Neuronal stem cell (in vitro differentiated cells): ENCODE measurements around the gene PRM3.

Experiments
- DNase-seq: peaks from one replicate; pipeline ENCODE4 v3.0.0-alpha.2; 2013; ENCODE audit warnings: low spot score
- H2AFZ ChIP-seq: one replicate; pipeline ENCODE4 v1.6.1; 2013; ENCODE audit warnings: mild to moderate bottlenecking, low read length, inconsistent platforms
- H2AK5ac ChIP-seq: 2 replicates; pipeline ENCODE4 v1.6.1; 2013; ENCODE audit warnings: low read depth, mild to moderate bottlenecking, inconsistent platforms, low read length, moderate library complexity, mixed read lengths
- H2BK120ac ChIP-seq: 2 replicates; pipeline ENCODE4 v1.6.1; 2013; ENCODE audit warnings: low read depth, mild to moderate bottlenecking, inconsistent platforms, low read length, moderate library complexity, mixed read lengths
- H2BK12ac ChIP-seq: one replicate; pipeline ENCODE4 v1.6.1; 2013; ENCODE audit warnings: low read length, inconsistent platforms
- H2BK15ac ChIP-seq: 2 replicates; pipeline ENCODE4 v1.6.1; 2013; ENCODE audit warnings: mild to moderate bottlenecking, low read length, inconsistent platforms, mixed read lengths
- H2BK5ac ChIP-seq: one replicate; pipeline ENCODE4 v1.6.1; 2013; ENCODE audit warnings: inconsistent platforms, mild to moderate bottlenecking, low read length, moderate library complexity
- H3K14ac ChIP-seq: one replicate; pipeline ENCODE4 v1.6.1; 2013; ENCODE audit warnings: low read length, inconsistent platforms
- H3K18ac ChIP-seq: 2 replicates; pipeline ENCODE4 v1.6.1; 2013; ENCODE audit warnings: low read length, inconsistent platforms
- H3K23ac ChIP-seq: 2 replicates; pipeline ENCODE4 v1.6.1; 2013; ENCODE audit warnings: low read depth, mild to moderate bottlenecking, mixed read lengths, low read length, inconsistent platforms; ENCODE audit not compliant: poor library complexity
- H3K27ac ChIP-seq: replicated peaks from 3 replicates; pipeline ENCODE4 v1.5.1; 2013; ENCODE audit warnings: low read length, inconsistent platforms
- H3K27me3 ChIP-seq, 3 experiments: 2 replicates each; pipeline ENCODE4 v1.6.1; 2013; ENCODE audit warnings: low read length in 3 of 3, mild to moderate bottlenecking in 2 of 3, inconsistent platforms in 1 of 3, low read depth in 1 of 3, mixed read lengths in 1 of 3, moderate library complexity in 1 of 3; ENCODE audit not compliant: control insufficient read depth in 3 of 3, insufficient read depth in 3 of 3
- H3K36me3 ChIP-seq, 2 donors: replicated peaks in 1 of 2; 2 replicates each; pipeline ENCODE4 v1.6.1; 2013; ENCODE audit warnings: low read length in 2 of 2; ENCODE audit not compliant: control insufficient read depth in 2 of 2, insufficient read depth in 2 of 2
- H3K4ac ChIP-seq: 2 replicates; pipeline ENCODE4 v1.6.1; 2013; ENCODE audit warnings: inconsistent platforms, mild to moderate bottlenecking, low read length, moderate library complexity
- H3K4me1 ChIP-seq, 2 donors: 1 replicate in 1 of 2; 2 replicates in 1 of 2; pipeline ENCODE4 v1.6.1; 2013; ENCODE audit warnings: low read length in 2 of 2, low read depth in 1 of 2; ENCODE audit not compliant: control insufficient read depth in 2 of 2, insufficient read depth in 1 of 2
- H3K4me2 ChIP-seq: one replicate; pipeline ENCODE4 v1.6.1; 2013; ENCODE audit warnings: mild to moderate bottlenecking, low read length, inconsistent platforms; ENCODE audit not compliant: insufficient read depth, poor library complexity, severe bottlenecking
- H3K4me3 ChIP-seq, 2 donors: 2 replicates each; pipeline ENCODE4 v1.5.1; 2013; ENCODE audit warnings: low read length in 2 of 2, mild to moderate bottlenecking in 2 of 2, inconsistent platforms in 1 of 2, moderate library complexity in 1 of 2
- H3K79me1 ChIP-seq: one replicate; pipeline ENCODE4 v1.6.1; 2013; ENCODE audit warnings: low read depth, mild to moderate bottlenecking, inconsistent platforms, low read length, moderate library complexity
- H3K9ac ChIP-seq: one replicate; pipeline ENCODE4 v1.6.1; 2013; ENCODE audit warnings: mild to moderate bottlenecking, low read depth, low read length, inconsistent platforms; ENCODE audit not compliant: poor library complexity
- H3K9me3 ChIP-seq, 2 donors: replicated peaks in 1 of 2; 2 replicates each; pipeline versions ENCODE3 to v1.6.1; 2013; ENCODE audit warnings: low read length in 2 of 2, mild to moderate bottlenecking in 2 of 2, inconsistent platforms in 1 of 2, low read depth in 1 of 2, mixed read lengths in 1 of 2, moderate library complexity in 1 of 2; ENCODE audit not compliant: control insufficient read depth in 2 of 2, insufficient read depth in 1 of 2
- H4K8ac ChIP-seq: one replicate; pipeline ENCODE4 v1.6.1; 2013; ENCODE audit warnings: low read depth, mild to moderate bottlenecking, inconsistent platforms, low read length, moderate library complexity
- H4K91ac ChIP-seq: one replicate; pipeline ENCODE4 v1.6.1; 2013; ENCODE audit warnings: low read length, low read depth, mild to moderate bottlenecking, inconsistent platforms; ENCODE audit not compliant: poor library complexity
- WGBS, 2 donors: extraction: QIAGEN DNeasy Blood & Tissue Kit; methylation state at CpG; one replicate each; pipeline ENCODE4 v1.1.7; 2013; ENCODE audit warnings: missing lambda C conversion rate in 2 of 2, mixed read lengths in 1 of 2; ENCODE audit not compliant: insufficient read length in 2 of 2, insufficient replicate concordance in 1 of 2; ENCODE audit errors: extremely low coverage in 2 of 2; 5-methylcytosine and 5-hydroxymethylcytosine counted together

Gene PRM3

DNA sequence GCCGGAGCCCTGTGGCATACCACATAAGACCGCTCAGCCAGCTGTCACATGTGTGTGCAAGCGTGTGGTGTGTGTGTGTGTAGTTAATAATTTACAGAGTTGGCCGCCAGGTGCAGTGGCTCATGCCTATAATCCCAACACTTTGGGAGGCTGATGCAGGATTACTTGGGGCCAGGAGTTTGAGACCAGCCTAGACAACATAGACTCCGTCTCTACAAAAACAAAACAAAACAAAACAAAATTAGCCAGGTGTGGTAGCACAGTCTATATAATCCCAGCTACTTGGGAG, 37.8 kb downstream of the PRM3 start:
- H3K27ac ChIP-seq = no peak overlapping the region
- no peak overlapping the region for H2AFZ ChIP-seq
- no peak overlapping the region for H3K4ac ChIP-seq
- H3K4me3 ChIP-seq = no peak overlapping the region
- DNase-seq = no peak
- H3K4me2 ChIP-seq = no peak overlapping the region
- H2AK5ac ChIP-seq = no peak overlapping the region
- H4K8ac ChIP-seq = no peak overlapping the region
- H2BK5ac ChIP-seq = no peak overlapping the region
- H3K9me3 ChIP-seq = no peaks in the 10 kb centered on the region
- no CpG with 5 or more reads among the region's 5 CpGs for WGBS, 2 donors
- H3K14ac ChIP-seq = no peak overlapping the region
- no peak overlapping the region for H2BK120ac ChIP-seq
- no peak overlapping the region for H4K91ac ChIP-seq
- no peaks in the 10 kb centered on the region for H3K79me1 ChIP-seq
- H3K4me1 ChIP-seq = peaks cover 2 to 5% of the 10 kb centered on the region in 2 donors
- no peak overlapping the region for H2BK15ac ChIP-seq
- H3K9ac ChIP-seq = no peak overlapping the region
- H3K27me3 ChIP-seq = peaks cover 0 to 2% (median 0%) of the 10 kb centered on the region in 3 experiments
- H3K18ac ChIP-seq = no peak overlapping the region
- no peak overlapping the region for H3K23ac ChIP-seq
- H3K36me3 ChIP-seq = no peaks in the 10 kb centered on the region
- no peak overlapping the region for H2BK12ac ChIP-seq

DNA sequence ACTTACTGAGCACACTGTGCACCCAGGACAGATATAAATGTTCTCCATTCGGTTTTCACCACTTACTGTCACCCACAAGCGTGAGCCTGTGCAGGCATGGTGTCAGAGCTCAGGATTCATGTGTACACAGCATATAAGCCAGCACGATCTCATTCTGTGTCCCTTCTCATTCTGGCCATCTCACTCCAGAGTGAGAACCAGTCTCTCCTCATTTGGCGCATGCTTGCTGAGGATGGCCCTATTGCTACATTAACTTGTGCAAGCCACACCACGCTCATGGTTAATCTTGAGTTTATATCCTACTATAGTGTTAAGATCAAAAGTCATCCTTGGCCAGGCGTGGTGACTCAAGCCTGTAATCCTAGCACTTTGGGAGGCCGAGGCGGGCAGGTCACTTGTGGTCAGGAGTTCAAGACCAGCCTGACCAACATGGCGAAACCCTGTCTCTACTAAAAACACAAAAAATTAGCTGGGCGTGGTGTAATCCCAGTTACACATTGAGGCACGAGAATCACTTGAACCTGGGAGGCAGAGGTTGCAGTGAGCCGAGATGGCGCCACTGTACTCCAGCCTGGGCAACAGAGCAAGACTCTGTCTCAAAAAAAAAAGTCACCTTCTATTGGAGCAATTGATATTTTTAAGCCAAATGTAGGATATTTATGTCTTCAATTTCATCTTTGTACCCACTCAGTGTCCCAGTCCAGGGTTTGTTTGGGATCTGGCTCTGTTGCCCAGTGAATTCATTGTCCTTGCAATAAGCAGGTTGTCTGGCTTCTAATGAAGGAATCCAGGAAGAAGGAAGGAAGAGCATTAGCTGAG, 38.3 kb downstream of the PRM3 start:
- no peaks in the 10 kb centered on the region for H3K36me3 ChIP-seq

DNA sequence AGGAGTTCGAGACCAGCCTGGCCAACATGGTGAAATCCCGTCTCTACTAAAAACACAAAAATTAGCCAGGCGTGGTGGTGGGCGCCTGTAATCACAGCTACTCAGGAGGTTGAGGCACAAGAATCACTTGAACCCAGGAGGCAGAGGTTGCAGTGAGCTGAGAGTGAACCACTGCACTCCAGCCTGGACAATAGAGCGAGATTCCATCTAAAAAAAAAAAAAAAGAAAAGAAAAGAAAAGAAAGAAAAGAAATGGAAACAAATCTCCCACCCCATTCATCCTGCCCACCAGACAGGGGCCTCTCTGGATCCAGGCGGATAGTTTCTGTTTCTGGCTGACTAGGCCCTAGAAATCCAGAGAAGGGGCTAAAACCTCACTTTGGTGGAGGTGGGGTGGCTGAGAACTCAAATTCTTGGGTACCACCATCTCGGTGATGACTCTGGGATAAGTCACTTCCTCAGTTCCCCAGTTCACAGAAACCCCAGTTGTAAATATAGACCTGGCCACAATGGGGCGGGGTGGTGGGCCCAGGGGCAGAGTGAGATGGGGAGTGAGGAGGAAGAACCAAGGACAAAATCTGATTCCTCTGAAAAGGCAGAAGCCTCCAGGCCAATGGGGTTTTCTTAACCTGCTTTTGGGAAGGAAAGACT, 39.6 kb downstream of the PRM3 start:
- H2BK120ac ChIP-seq = no peak overlapping the region
- WGBS, 2 donors = no CpG with 5 or more reads among the region's 8 CpGs
- no peak overlapping the region for H3K4ac ChIP-seq
- no peak overlapping the region for H3K23ac ChIP-seq
- H2BK15ac ChIP-seq = no peak overlapping the region
- H3K9me3 ChIP-seq = no peaks in the 10 kb centered on the region
- H3K79me1 ChIP-seq = no peaks in the 10 kb centered on the region
- no peak overlapping the region for H3K27ac ChIP-seq
- H3K4me3 ChIP-seq = no peak overlapping the region
- H2AFZ ChIP-seq = no peak overlapping the region
- H3K27me3 ChIP-seq = peaks cover 0 to 10% (median 0%) of the 10 kb centered on the region in 3 experiments
- H3K4me2 ChIP-seq = no peak overlapping the region
- peaks cover 2 to 5% of the 10 kb centered on the region in 2 donors for H3K4me1 ChIP-seq
- no peak overlapping the region for H2AK5ac ChIP-seq
- H3K9ac ChIP-seq = no peak overlapping the region
- no peak overlapping the region for H2BK12ac ChIP-seq
- DNase-seq = no peak
- H3K36me3 ChIP-seq = no peaks in the 10 kb centered on the region
- H4K91ac ChIP-seq = no peak overlapping the region
- no peak overlapping the region for H2BK5ac ChIP-seq
- no peak overlapping the region for H3K18ac ChIP-seq
- no peak overlapping the region for H4K8ac ChIP-seq
- H3K14ac ChIP-seq = no peak overlapping the region

More for the DNA sequence above, 38.3 kb downstream of the PRM3 start:
- H2BK120ac ChIP-seq = no peak overlapping the region
- H3K23ac ChIP-seq = no peak overlapping the region
- no peak overlapping the region for H3K27ac ChIP-seq
- H3K4ac ChIP-seq = no peak overlapping the region
- no peak overlapping the region for H3K14ac ChIP-seq
- no peak overlapping the region for H4K91ac ChIP-seq
- no peak overlapping the region for H2AFZ ChIP-seq
- WGBS, 2 donors = no CpG with 5 or more reads among the region's 13 CpGs
- DNase-seq = no peak
- no peak overlapping the region for H4K8ac ChIP-seq
- H3K79me1 ChIP-seq = no peaks in the 10 kb centered on the region
- no peak overlapping the region for H2BK15ac ChIP-seq
- H3K9ac ChIP-seq = no peak overlapping the region
- no peak overlapping the region for H2BK12ac ChIP-seq
- H3K4me3 ChIP-seq = no peak overlapping the region
- no peak overlapping the region for H3K4me2 ChIP-seq
- H3K27me3 ChIP-seq = peaks cover 0 to 3% (median 0%) of the 10 kb centered on the region in 3 experiments
- H3K18ac ChIP-seq = no peak overlapping the region
- H2AK5ac ChIP-seq = no peak overlapping the region
- H3K4me1 ChIP-seq = peaks cover 2 to 5% of the 10 kb centered on the region in 2 donors
- H3K9me3 ChIP-seq = no peaks in the 10 kb centered on the region
- H2BK5ac ChIP-seq = no peak overlapping the region
